PFSK-1 (cell line): Measurements from ENCODE around the gene KRTAP4-12.

Experiments used
- POLR2AphosphoS5 ChIP-seq: IDR thresholded peaks from 2 replicates; pipeline ENCODE4 v1.6.1; 2012; ENCODE audit warnings: low read depth, mild to moderate bottlenecking, control low read depth, low read length, moderate library complexity
- REST ChIP-seq, 2 experiments: IDR thresholded peaks; 2 replicates each; pipeline versions ENCODE4 v1.6.1 to v1.8.0; 2011 to 2012; ENCODE audit warnings: low read depth in 2 of 2, low read length in 2 of 2, control low read depth in 1 of 2, inconsistent platforms in 1 of 2, mild to moderate bottlenecking in 1 of 2, moderate library complexity in 1 of 2; ENCODE audit not compliant: insufficient read depth in 1 of 2
- SIN3A ChIP-seq: IDR thresholded peaks from 2 replicates; pipeline ENCODE4 v1.6.1; 2012; ENCODE audit warnings: mild to moderate bottlenecking, low read length, moderate library complexity, borderline replicate concordance; ENCODE audit not compliant: insufficient read depth
- TAF1 ChIP-seq: IDR thresholded peaks from 2 replicates; pipeline ENCODE4 v1.6.1; 2012; ENCODE audit warnings: low read length, control low read depth, borderline replicate concordance; ENCODE audit not compliant: insufficient read depth

GRCh38 chr17:41098481-41098880 lies 25.5 kb downstream of the KRTAP4-12 start:
- no peak for TF ChIP-seq REST (IDR thresholded peaks at IDR 0.05; ENCODE audit: insufficient read depth in 1 of 2, low read depth in 2 of 2, low read length in 2 of 2)
- TF ChIP-seq POLR2AphosphoS5: no peak
- TF ChIP-seq SIN3A: no peak
- TF ChIP-seq TAF1: no peak
